Trophoblast cell (in vitro differentiated cells and primary cell): ENCODE measurements around the gene POU2AF2.

Source experiments
- DNase-seq, 2 donors: peaks; one replicate each; pipeline ENCODE4 v3.0.0-alpha.2; 2016
- H2AFZ ChIP-seq: 2 replicates; pipeline ENCODE4 v1.6.1; 2013; ENCODE audit warnings: low read length, moderate library complexity, mild to moderate bottlenecking; ENCODE audit not compliant: insufficient read depth, poor library complexity
- H2AK5ac ChIP-seq: 2 replicates; pipeline ENCODE4 v1.6.1; 2013; ENCODE audit warnings: mild to moderate bottlenecking, low read length
- H2BK120ac ChIP-seq: 2 replicates; pipeline ENCODE4 v1.6.1; 2013; ENCODE audit warnings: low read length, mild to moderate bottlenecking, moderate library complexity; ENCODE audit not compliant: insufficient read depth, poor library complexity
- H2BK12ac ChIP-seq: 2 replicates; pipeline ENCODE4 v1.6.1; 2013; ENCODE audit warnings: mild to moderate bottlenecking, low read length, moderate library complexity
- H2BK5ac ChIP-seq: 2 replicates; pipeline ENCODE4 v1.6.1; 2013; ENCODE audit warnings: low read length, low read depth, moderate library complexity, mild to moderate bottlenecking; ENCODE audit not compliant: poor library complexity
- H3K14ac ChIP-seq: 2 replicates; pipeline ENCODE4 v1.6.1; 2013; ENCODE audit warnings: mild to moderate bottlenecking, low read length
- H3K18ac ChIP-seq: 2 replicates; pipeline ENCODE4 v1.6.1; 2013; ENCODE audit warnings: mild to moderate bottlenecking, low read length
- H3K23ac ChIP-seq: 2 replicates; pipeline ENCODE4 v1.6.1; 2013; ENCODE audit warnings: low read length
- H3K27ac ChIP-seq: 2 replicates; pipeline ENCODE4 v1.5.1; 2013; ENCODE audit warnings: low read depth, mild to moderate bottlenecking, inconsistent platforms, low read length, moderate library complexity
- H3K27me3 ChIP-seq: 2 replicates; pipeline ENCODE4 v1.6.1; 2013; ENCODE audit warnings: inconsistent platforms, mild to moderate bottlenecking, low read length, moderate library complexity; ENCODE audit not compliant: insufficient read depth
- H3K36me3 ChIP-seq, 2 experiments: 1 replicate in 1 of 2; 2 replicates in 1 of 2; pipeline ENCODE4 v1.6.1; 2013; ENCODE audit warnings: low read length in 2 of 2, mild to moderate bottlenecking in 2 of 2, moderate library complexity in 1 of 2; ENCODE audit not compliant: insufficient read depth in 2 of 2, control insufficient read depth in 1 of 2
- H3K4ac ChIP-seq: 2 replicates; pipeline ENCODE4 v1.6.1; 2013; ENCODE audit warnings: low read depth, mild to moderate bottlenecking, low read length, moderate library complexity
- H3K4me1 ChIP-seq, 2 experiments: 1 replicate in 1 of 2; 2 replicates in 1 of 2; pipeline ENCODE4 v1.6.1; 2013; ENCODE audit warnings: low read length in 2 of 2, mild to moderate bottlenecking in 2 of 2, moderate library complexity in 1 of 2; ENCODE audit not compliant: insufficient read depth in 2 of 2, control insufficient read depth in 1 of 2
- H3K4me2 ChIP-seq: 2 replicates; pipeline ENCODE4 v1.6.1; 2013; ENCODE audit warnings: inconsistent platforms, mild to moderate bottlenecking, low read length, moderate library complexity
- H3K4me3 ChIP-seq: 2 replicates; pipeline ENCODE4 v1.5.1; 2013; ENCODE audit warnings: mild to moderate bottlenecking, low read depth, low read length, inconsistent platforms
- H3K79me1 ChIP-seq: one replicate; pipeline ENCODE4 v1.6.1; 2013; ENCODE audit warnings: low read length
- H3K79me2 ChIP-seq: 2 replicates; pipeline ENCODE4 v1.6.1; 2013; ENCODE audit warnings: low read length, mild to moderate bottlenecking; ENCODE audit not compliant: control insufficient read depth, insufficient read depth, poor library complexity
- H3K9ac ChIP-seq: 2 replicates; pipeline ENCODE4 v1.6.1; 2013; ENCODE audit warnings: mild to moderate bottlenecking, low read length
- H3K9me3 ChIP-seq: 2 replicates; pipeline ENCODE4 v1.6.1; 2013; ENCODE audit warnings: low read depth, mild to moderate bottlenecking, control low read depth, inconsistent platforms, low read length; ENCODE audit not compliant: insufficient read depth
- H4K12ac ChIP-seq: 2 replicates; pipeline ENCODE4 v1.6.1; 2013; ENCODE audit warnings: low read depth, mild to moderate bottlenecking, low read length, moderate library complexity
- H4K8ac ChIP-seq: 2 replicates; pipeline ENCODE4 v1.6.1; 2013; ENCODE audit warnings: low read depth, mild to moderate bottlenecking, low read length, moderate library complexity
- H4K91ac ChIP-seq: one replicate; pipeline ENCODE4 v1.6.1; 2013; ENCODE audit warnings: low read depth, mild to moderate bottlenecking, low read length, moderate library complexity
- WGBS: extraction: QIAGEN DNeasy Blood & Tissue Kit; methylation state at CpG from one replicate; pipeline ENCODE4 v1.1.7; 2013; ENCODE audit warnings: missing lambda C conversion rate; ENCODE audit not compliant: insufficient read length, insufficient coverage; ENCODE audit errors: extremely low coverage; 5-methylcytosine and 5-hydroxymethylcytosine counted together

POU2AF2 gene

GRCh38 chr11:111301004-111301841 lies 55.7 kb downstream of the POU2AF2 start:
- Histone ChIP-seq H2AFZ (no peak overlapping the region), H3K4ac (no peak overlapping the region), H2AK5ac (no peak overlapping the region), H3K14ac (no peak overlapping the region), H4K8ac (no peak overlapping the region), H3K27me3 (no peaks in the 10 kb centered on the region), H3K9ac (no peak overlapping the region), H3K4me2 (no peak overlapping the region), H2BK12ac (no peak overlapping the region), H2BK120ac (no peak overlapping the region), H3K9me3 (no peaks in the 10 kb centered on the region), H4K12ac (no peak overlapping the region), H3K18ac (no peak overlapping the region), H3K27ac (no peak overlapping the region), H2BK5ac (no peak overlapping the region), H3K4me3 (no peak overlapping the region), H3K79me2 (peaks cover 9% of the 10 kb centered on the region), H4K91ac (no peak overlapping the region), H3K36me3 (no peaks in the 10 kb centered on the region), H3K4me1 (peaks cover 4 to 10% of the 10 kb centered on the region in 2 experiments), H3K23ac (no peak overlapping the region), H3K79me1 (peaks cover 21% of the 10 kb centered on the region)
- WGBS: no CpG with 5 or more reads among the region's 5 CpGs
- DNase-seq: no peak

DNA sequence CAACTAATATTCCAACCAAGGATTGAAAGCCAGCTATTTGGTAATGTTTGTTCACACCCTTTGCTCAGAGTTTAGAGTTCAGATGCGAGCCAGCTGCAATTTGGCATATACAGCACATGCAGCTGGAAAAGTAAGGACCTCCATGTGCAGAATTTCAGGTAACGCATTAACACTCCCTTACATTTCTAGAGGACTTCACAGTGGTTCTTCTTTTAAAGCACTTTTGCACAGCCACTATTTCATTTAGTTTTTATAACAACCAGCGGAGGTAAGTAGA lies 56.3 kb downstream of the POU2AF2 start:
- H3K23ac ChIP-seq: no peak overlapping the region
- H3K79me2 ChIP-seq: peaks cover 9% of the 10 kb centered on the region
- no peaks in the 10 kb centered on the region for H3K9me3 ChIP-seq
- H3K9ac ChIP-seq: no peak overlapping the region
- no peaks in the 10 kb centered on the region for H3K27me3 ChIP-seq
- no peaks in the 10 kb centered on the region for H3K36me3 ChIP-seq
- peaks cover 4 to 10% of the 10 kb centered on the region in 2 experiments for H3K4me1 ChIP-seq
- no peak overlapping the region for H3K18ac ChIP-seq
- peaks cover 21% of the 10 kb centered on the region for H3K79me1 ChIP-seq
- H4K8ac ChIP-seq: no peak overlapping the region
- H2AFZ ChIP-seq: no peak overlapping the region
- H3K14ac ChIP-seq: no peak overlapping the region
- no peak overlapping the region for H3K4me3 ChIP-seq
- no peak overlapping the region for H3K27ac ChIP-seq
- no peak overlapping the region for H3K4me2 ChIP-seq
- no peak overlapping the region for H2BK12ac ChIP-seq
- H4K91ac ChIP-seq: no peak overlapping the region
- no peak overlapping the region for H2AK5ac ChIP-seq
- no peak overlapping the region for H4K12ac ChIP-seq
- no peak for DNase-seq
- H3K4ac ChIP-seq: no peak overlapping the region
- no peak overlapping the region for H2BK5ac ChIP-seq
- no peak overlapping the region for H2BK120ac ChIP-seq
- no CpG with 5 or more reads among the region's 3 CpGs for WGBS

DNA sequence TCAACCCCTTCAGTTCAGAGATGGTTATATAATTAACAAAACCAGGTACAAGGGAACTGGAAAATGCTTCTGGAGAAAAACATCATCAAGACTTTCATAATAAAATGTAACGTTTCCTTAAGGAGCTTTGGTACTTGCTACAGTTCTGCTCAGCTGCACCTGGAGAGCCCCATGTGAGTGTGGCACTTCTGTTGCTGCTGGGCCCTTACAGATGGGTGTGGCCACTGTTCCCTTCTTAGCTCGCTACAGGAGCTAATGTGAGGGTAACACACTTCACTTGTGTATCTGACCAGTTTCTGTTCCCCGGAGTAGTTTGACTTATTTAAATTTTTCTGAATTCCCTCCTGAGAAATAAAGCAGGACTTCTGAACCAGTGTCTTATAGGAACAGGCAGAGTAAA lies 56.8 kb downstream of the POU2AF2 start:
- peaks cover 21% of the 10 kb centered on the region for H3K79me1 ChIP-seq
- H4K12ac ChIP-seq: no peak overlapping the region
- no peak overlapping the region for H4K8ac ChIP-seq
- H3K27me3 ChIP-seq: no peaks in the 10 kb centered on the region
- H3K23ac ChIP-seq: no peak overlapping the region
- H2AK5ac ChIP-seq: no peak overlapping the region
- H3K9ac ChIP-seq: no peak overlapping the region
- H3K18ac ChIP-seq: no peak overlapping the region
- H2BK5ac ChIP-seq: no peak overlapping the region
- no peak for DNase-seq
- no CpG with 5 or more reads among the region's 3 CpGs for WGBS
- no peaks in the 10 kb centered on the region for H3K36me3 ChIP-seq
- peaks cover 9% of the 10 kb centered on the region for H3K79me2 ChIP-seq
- no peak overlapping the region for H3K4me3 ChIP-seq
- H2AFZ ChIP-seq: no peak overlapping the region
- H2BK120ac ChIP-seq: no peak overlapping the region
- no peak overlapping the region for H3K27ac ChIP-seq
- peaks cover 4 to 10% of the 10 kb centered on the region in 2 experiments for H3K4me1 ChIP-seq
- no peak overlapping the region for H3K14ac ChIP-seq
- H2BK12ac ChIP-seq: no peak overlapping the region
- no peak overlapping the region for H3K4me2 ChIP-seq
- H4K91ac ChIP-seq: no peak overlapping the region
- no peak overlapping the region for H3K4ac ChIP-seq
- H3K9me3 ChIP-seq: no peaks in the 10 kb centered on the region

- no peak overlapping the region for H3K4me2 ChIP-seq
- no peak overlapping the region for H3K9ac ChIP-seq
- H3K4ac ChIP-seq: no peak overlapping the region
- H2BK5ac ChIP-seq: no peak overlapping the region
- H3K9me3 ChIP-seq: peaks cover 1% of the 10 kb centered on the region
- H2AFZ ChIP-seq: no peak overlapping the region
- H3K36me3 ChIP-seq: no peaks in the 10 kb centered on the region
- no peak overlapping the region for H4K8ac ChIP-seq
- peak in 1 of 2 donors; percentile 31 for DNase-seq
- no peak overlapping the region for H3K23ac ChIP-seq
- no peaks in the 10 kb centered on the region for H3K27me3 ChIP-seq
- no peak overlapping the region for H3K4me3 ChIP-seq
- peaks cover 21% of the 10 kb centered on the region for H3K79me1 ChIP-seq
- H3K79me2 ChIP-seq: peaks cover 9% of the 10 kb centered on the region
- no peak overlapping the region for H3K18ac ChIP-seq
- WGBS: no CpG with 5 or more reads among the region's 4 CpGs
- H2AK5ac ChIP-seq: no peak overlapping the region
- H2BK120ac ChIP-seq: no peak overlapping the region
- H3K27ac ChIP-seq: no peak overlapping the region
- peaks cover 4 to 8% of the 10 kb centered on the region in 2 experiments for H3K4me1 ChIP-seq
- no peak overlapping the region for H4K91ac ChIP-seq
- no peak overlapping the region for H4K12ac ChIP-seq
- no peak overlapping the region for H3K14ac ChIP-seq
- no peak overlapping the region for H2BK12ac ChIP-seq
Observed at GRCh38 chr11:111303461-111303860, 57.9 kb downstream of the POU2AF2 start.
